ENCODE measurements around the gene SSBP3.
A peak's percentile ranks its signal among the peaks of the same experiment; 100 is the strongest.

SSBP3 gene

GRCh38 chr1:54339126-54339525, 67.1 kb downstream of the SSBP3 start:
- Histone ChIP-seq H3K9me3 (no peaks in the 10 kb centered on the region), H3K27ac (no peak overlapping the region), H3K4me1 (peaks cover 27% of the 10 kb centered on the region), H4K20me1 (peaks cover 99% of the 10 kb centered on the region), H3K27me3 (no peaks in the 10 kb centered on the region), H3K9ac (no peak overlapping the region), H3K36me3 (peaks cover 87% of the 10 kb centered on the region), H3K4me3 (no peak overlapping the region), H3K4me2 (no peak overlapping the region)
- no peak for TF ChIP-seq Cebpa-rat (IDR thresholded peaks at IDR 0.05)

GRCh38 chr1:54338464-54338863, 67.7 kb downstream of the SSBP3 start:
- peak overlapping the region; percentile 44; the same call in 1 of the 2 replicates for H3K4me2 ChIP-seq

GRCh38 chr1:54337928-54338327, 68.3 kb downstream of the SSBP3 start:
- Histone ChIP-seq H3K4me2 (peak overlapping the region; percentile 44; the same call in 1 of the 2 replicates), H3K36me3 (peaks cover 87% of the 10 kb centered on the region)

More at GRCh38 chr1:54338464-54338863, 67.7 kb downstream of the SSBP3 start:
- Histone ChIP-seq H3K9me3 (peaks cover 3% of the 10 kb centered on the region; the same call in 1 of the 2 replicates), H3K4me1 (peaks cover 31% of the 10 kb centered on the region), H3K9ac (no peak overlapping the region), H3K36me3 (peaks cover 87% of the 10 kb centered on the region), H3K4me3 (no peak overlapping the region), H4K20me1 (peaks cover 98% of the 10 kb centered on the region), H3K27ac (no peak overlapping the region), H3K27me3 (no peaks in the 10 kb centered on the region)
- TF ChIP-seq Cebpa-rat (IDR thresholded peaks at IDR 0.05) = no peak

GRCh38 chr1:54337034-54337433, 69.2 kb downstream of the SSBP3 start:
- no peak overlapping the region for H3K27ac ChIP-seq
- H3K9ac ChIP-seq = no peak overlapping the region
- H3K27me3 ChIP-seq = no peaks in the 10 kb centered on the region
- peaks cover 85% of the 10 kb centered on the region for H3K36me3 ChIP-seq
- no peak overlapping the region for H3K4me3 ChIP-seq
- TF ChIP-seq Cebpa-rat (IDR thresholded peaks at IDR 0.05) = no peak
- H4K20me1 ChIP-seq = peaks cover 98% of the 10 kb centered on the region
- no peak overlapping the region for H3K4me2 ChIP-seq
- peaks cover 45% of the 10 kb centered on the region for H3K4me1 ChIP-seq
- H3K9me3 ChIP-seq = peaks cover 5% of the 10 kb centered on the region; the same call in 1 of the 2 replicates

More at GRCh38 chr1:54337928-54338327, 68.3 kb downstream of the SSBP3 start:
- no peak for TF ChIP-seq Cebpa-rat (IDR thresholded peaks at IDR 0.05)
- Histone ChIP-seq H3K9me3 (peaks cover 5% of the 10 kb centered on the region; the same call in 1 of the 2 replicates), H4K20me1 (peaks cover 98% of the 10 kb centered on the region), H3K4me3 (no peak overlapping the region), H3K27ac (no peak overlapping the region), H3K4me1 (peaks cover 36% of the 10 kb centered on the region), H3K9ac (no peak overlapping the region), H3K27me3 (no peaks in the 10 kb centered on the region)

GRCh38 chr1:54336116-54336515, 70.1 kb downstream of the SSBP3 start:
- peaks cover 54% of the 10 kb centered on the region for H3K4me1 ChIP-seq
- H3K27me3 ChIP-seq = no peaks in the 10 kb centered on the region
- H3K4me3 ChIP-seq = no peak overlapping the region

GRCh38 chr1:54335755-54336108, 70.5 kb downstream of the SSBP3 start:
- Histone ChIP-seq H3K4me1 (peaks cover 58% of the 10 kb centered on the region), H3K9me3 (peaks cover 5% of the 10 kb centered on the region; the same call in 1 of the 2 replicates), H3K27ac (no peak overlapping the region), H4K20me1 (peaks cover 98% of the 10 kb centered on the region), H3K4me3 (no peak overlapping the region), H3K27me3 (no peaks in the 10 kb centered on the region), H3K36me3 (peaks cover 80% of the 10 kb centered on the region), H3K4me2 (no peak overlapping the region), H3K9ac (no peak overlapping the region)
- no peak for TF ChIP-seq Cebpa-rat (IDR thresholded peaks at IDR 0.05)

More at GRCh38 chr1:54336116-54336515, 70.1 kb downstream of the SSBP3 start:
- Histone ChIP-seq H3K36me3 (peaks cover 84% of the 10 kb centered on the region), H3K9ac (no peak overlapping the region), H3K27ac (no peak overlapping the region), H3K9me3 (peaks cover 5% of the 10 kb centered on the region; the same call in 1 of the 2 replicates), H3K4me2 (no peak overlapping the region), H4K20me1 (peaks cover 98% of the 10 kb centered on the region)
- TF ChIP-seq Cebpa-rat (IDR thresholded peaks at IDR 0.05) = no peak

- H3K27ac ChIP-seq = no peak overlapping the region
- no peak overlapping the region for H3K4me2 ChIP-seq
- peaks cover 64% of the 10 kb centered on the region for H3K4me1 ChIP-seq
- peaks cover 98% of the 10 kb centered on the region for H4K20me1 ChIP-seq
- peaks cover 5% of the 10 kb centered on the region; the same call in 1 of the 2 replicates for H3K9me3 ChIP-seq
- no peak for TF ChIP-seq Cebpa-rat (IDR thresholded peaks at IDR 0.05)
- H3K36me3 ChIP-seq = peaks cover 76% of the 10 kb centered on the region
- no peak overlapping the region for H3K4me3 ChIP-seq
- no peak overlapping the region for H3K9ac ChIP-seq
- no peaks in the 10 kb centered on the region for H3K27me3 ChIP-seq
Measured at GRCh38 chr1:54335011-54335754, 71.0 kb downstream of the SSBP3 start.

GRCh38 chr1:54332781-54333585, 73.2 kb downstream of the SSBP3 start:
- H3K9ac ChIP-seq = peak overlapping the region; percentile 45; the same call in 1 of the 2 replicates
- peaks cover 71% of the 10 kb centered on the region for H3K36me3 ChIP-seq
- TF ChIP-seq Cebpa-rat (IDR thresholded peaks at IDR 0.05) = no peak
- peaks cover 5% of the 10 kb centered on the region; the same call in 1 of the 2 replicates for H3K9me3 ChIP-seq
- no peaks in the 10 kb centered on the region for H3K27me3 ChIP-seq
- H3K4me3 ChIP-seq = no peak overlapping the region
- peaks cover 74% of the 10 kb centered on the region for H3K4me1 ChIP-seq
- peaks cover 98% of the 10 kb centered on the region for H4K20me1 ChIP-seq
- H3K27ac ChIP-seq = peak overlapping the region; percentile 45; the same call in 1 of the 2 replicates
- H3K4me2 ChIP-seq = peak overlapping the region; percentile 87

GRCh38 chr1:54331843-54332463, 74.2 kb downstream of the SSBP3 start:
- Histone ChIP-seq H3K4me2 (peak overlapping the region; percentile 87), H3K36me3 (peaks cover 62% of the 10 kb centered on the region), H3K4me3 (no peak overlapping the region), H3K9ac (peak overlapping the region; percentile 45; the same call in 1 of the 2 replicates), H3K27me3 (no peaks in the 10 kb centered on the region), H4K20me1 (peaks cover 97% of the 10 kb centered on the region), H3K4me1 (peaks cover 74% of the 10 kb centered on the region), H3K9me3 (peaks cover 5% of the 10 kb centered on the region; the same call in 1 of the 2 replicates), H3K27ac (peak overlapping the region; percentile 45)
- TF ChIP-seq Cebpa-rat (IDR thresholded peaks at IDR 0.05) = no peak
